A549 (cell line): ENCODE measurements around the gene RAB11FIP5. TPM values are rescaled to one million over a fixed set of nuclear protein-coding genes. Genes with fewer than 3 reads are reported as not detected.

Source experiments
- ATAC-seq, 2 experiments: fragments of 200-7000 bp in 1 of 2; fragments of >200 bp in 1 of 2; cut with Nextera tagmentation in 1 of 2; cut with Tn5 transposase in 1 of 2; 3 replicates each; pipeline versions ENCODE4 v1.8.0 to v1.9.1; 2018 to 2020; ENCODE audit warnings: mild to moderate bottlenecking in 1 of 2, moderate library complexity in 1 of 2
- CTCF ChIA-PET: fragments of 300-600 bp; sonication (Branson Sonifier 250); formaldehyde crosslinking; extraction: SDS; loops from one replicate; lab custom pipeline; 2021; ENCODE audit warnings: antibody characterized with exemption, inconsistent platforms; lab: Yijun Ruan, JAX
- POLR2A ChIA-PET: fragments of 350-600 bp; formaldehyde crosslinking; extraction: SDS; loops from one replicate; lab custom pipeline; 2021; ENCODE audit warnings: antibody characterized with exemption, inconsistent platforms; lab: Yijun Ruan, JAX
- DNase-seq, 2 experiments: peaks; one replicate each; pipeline versions ENCODE4 v3.0.0 to v3.0.0-alpha.2; 2011 to 2016; ENCODE audit warnings: low read depth in 1 of 2, low spot score in 1 of 2
- FAIRE-seq: peaks from 2 replicates; lab custom pipeline; 2011; peaks lifted over from hg19 to GRCh38; lab: Jason Lieb, UNC
- H3K27ac ChIP-seq, 2 experiments: fragments of >200 bp; sonication (Bioruptor Twin); formaldehyde crosslinking; 3 replicates each; pipeline ENCODE4 v1.5.1; 2016 to 2017
- H3K4me1 ChIP-seq: fragments of >200 bp; sonication (Bioruptor Twin); formaldehyde crosslinking; 3 replicates; pipeline ENCODE4 v1.6.1; 2016
- H3K4me2 ChIP-seq: fragments of >200 bp; sonication (Bioruptor Twin); formaldehyde crosslinking; 3 replicates; pipeline ENCODE4 v1.6.1; 2016
- H3K4me3 ChIP-seq: fragments of >200 bp; sonication (Bioruptor Twin); formaldehyde crosslinking; 3 replicates; pipeline ENCODE4 v1.5.1; 2016
- H3K9me3 ChIP-seq: fragments of >200 bp; sonication (Bioruptor Twin); formaldehyde crosslinking; 3 replicates; pipeline ENCODE4 v1.6.1; 2016
- CEBPB ChIP-seq, 2 experiments: fragments of >200 bp in 1 of 2; sonication (Bioruptor Twin) in 1 of 2; formaldehyde crosslinking in 1 of 2; IDR thresholded peaks; 2 replicates each; pipeline ENCODE4 v1.6.1; 2012 to 2016
- CHD2 ChIP-seq: fragments of 150-350 bp; IDR thresholded peaks from 2 replicates; pipeline ENCODE4 v1.6.1; 2014; ENCODE audit warnings: low read length; ENCODE audit not compliant: partially characterized antibody
- EHF ChIP-seq: fragments of 250-450 bp; sonication (Bioruptor Pico); IDR thresholded peaks from 2 replicates; pipeline ENCODE4 v1.5.0; 2020; ENCODE audit warnings: mild to moderate bottlenecking
- EHMT2 ChIP-seq: fragments of 200-600 bp; sonication (generic); IDR thresholded peaks from 2 replicates; pipeline ENCODE4 v1.6.1; 2016; ENCODE audit warnings: antibody characterized with exemption, low read depth, mild to moderate bottlenecking, moderate library complexity
- FOSB ChIP-seq: fragments of 250-450 bp; sonication (Bioruptor Pico); IDR thresholded peaks from 2 replicates; pipeline ENCODE4 v1.5.0; 2020; ENCODE audit warnings: mild to moderate bottlenecking, moderate library complexity
- FOSL2 ChIP-seq, 2 experiments: fragments of 450-650 bp in 1 of 2; fragments of >200 bp in 1 of 2; sonication (Bioruptor Twin) in 1 of 2; formaldehyde crosslinking; IDR thresholded peaks; 2 replicates each; pipeline versions ENCODE4 v1.5.0 to v1.6.1; 2016 to 2020; ENCODE audit warnings: mild to moderate bottlenecking in 1 of 2, moderate library complexity in 1 of 2
- FOXS1 ChIP-seq: fragments of 250-450 bp; sonication (Bioruptor Pico); IDR thresholded peaks from 2 replicates; pipeline ENCODE4 v1.5.0; 2020; ENCODE audit warnings: mild to moderate bottlenecking, moderate library complexity
- GATA3 ChIP-seq: IDR thresholded peaks from 2 replicates; pipeline ENCODE4 v1.6.1; 2012; ENCODE audit warnings: borderline replicate concordance
- HOXA7 ChIP-seq: fragments of 250-450 bp; sonication (Bioruptor Pico); IDR thresholded peaks from 2 replicates; pipeline ENCODE4 v1.5.0; 2020; ENCODE audit warnings: mild to moderate bottlenecking, moderate library complexity
- JUN ChIP-seq, 2 experiments: fragments of >200 bp; sonication (Bioruptor Twin); formaldehyde crosslinking; IDR thresholded peaks; 2 replicates in 1 of 2; 3 replicates in 1 of 2; pipeline ENCODE4 v1.6.1; 2016 to 2017
- KDM1A ChIP-seq: fragments of 200-600 bp; sonication (generic); IDR thresholded peaks from 2 replicates; pipeline ENCODE4 v1.6.1; 2016; ENCODE audit warnings: low read depth, mild to moderate bottlenecking
- PHF8 ChIP-seq: fragments of 200-600 bp; sonication (generic); IDR thresholded peaks from 2 replicates; pipeline ENCODE4 v1.6.1; 2016; ENCODE audit warnings: low read depth, mild to moderate bottlenecking, antibody characterized with exemption, moderate library complexity, borderline replicate concordance
- POLR2AphosphoS2 ChIP-seq: conservative IDR thresholded peaks from 2 replicates; pipeline ENCODE4 v1.6.1; 2012; ENCODE audit warnings: low read length, improper control_type of control experiment, inconsistent platforms
- RARB ChIP-seq: fragments of 250-450 bp; sonication (Bioruptor Pico); IDR thresholded peaks from 2 replicates; pipeline ENCODE4 v1.8.0; 2021; ENCODE audit warnings: mild to moderate bottlenecking, moderate library complexity
- RCOR1 ChIP-seq: fragments of 150-350 bp; IDR thresholded peaks from 2 replicates; pipeline ENCODE4 v1.6.1; 2014; ENCODE audit warnings: antibody characterized with exemption, low read length, low read depth
- TFCP2L1 ChIP-seq: fragments of 250-450 bp; sonication (Bioruptor Pico); IDR thresholded peaks from 2 replicates; pipeline ENCODE4 v1.5.0; 2021; ENCODE audit warnings: mild to moderate bottlenecking
- TP53 ChIP-seq: fragments of 250-450 bp; sonication (Bioruptor Pico); IDR thresholded peaks from 2 replicates; pipeline ENCODE4 v1.5.0; 2021; ENCODE audit warnings: mild to moderate bottlenecking, moderate library complexity
- ZC3H11A ChIP-seq: fragments of 450-650 bp; IDR thresholded peaks from 2 replicates; pipeline ENCODE4 v1.6.1; 2014; ENCODE audit warnings: antibody characterized with exemption, mild to moderate bottlenecking
- ZFP36 ChIP-seq: fragments of 450-650 bp; IDR thresholded peaks from 2 replicates; pipeline ENCODE4 v1.6.1; 2014; ENCODE audit warnings: borderline replicate concordance; ENCODE audit not compliant: partially characterized antibody
- ZSCAN20 ChIP-seq: fragments of 250-450 bp; sonication (Bioruptor Pico); IDR thresholded peaks from 2 replicates; pipeline ENCODE4 v1.8.0; 2022; ENCODE audit warnings: mild to moderate bottlenecking, moderate library complexity
- WGBS: methylation state at CpG from one replicate; pipeline ENCODE4 v1.1.6; 2017; ENCODE audit errors: missing lambda C conversion rate; 5-methylcytosine and 5-hydroxymethylcytosine counted together
- polyA plus RNA-seq, 4 experiments: library from polyadenylated mRNA; depleted of rRNA in 3 of 4; stranded (reverse); fragments of >200 nt; fragmentation: RNase III in 1 of 4; extraction: RNeasy Plus Mini Kit Qiagen cat#74134 plus additional on column Dnase treatment in 1 of 4; gene quantifications; 2 replicates in 3 of 4; 3 replicates in 1 of 4; pipeline ENCODE4 v1.2.3, GENCODE V29; 2011 to 2017
- TF ChIP-seq, protein P1 (sequence below): IDR thresholded peaks from 2 replicates; pipeline ENCODE4 v1.6.1; 2012
- TF ChIP-seq, protein P2 (sequence below): fragments of 450-650 bp; IDR thresholded peaks from 2 replicates; pipeline ENCODE4 v1.6.1; 2014; ENCODE audit warnings: antibody characterized with exemption

The RAB11FIP5 gene
- polyA plus RNA-seq, 2 of the 4 experiments (the other 2 are of a cell fraction): 21.6 to 21.8 TPM

DNA sequence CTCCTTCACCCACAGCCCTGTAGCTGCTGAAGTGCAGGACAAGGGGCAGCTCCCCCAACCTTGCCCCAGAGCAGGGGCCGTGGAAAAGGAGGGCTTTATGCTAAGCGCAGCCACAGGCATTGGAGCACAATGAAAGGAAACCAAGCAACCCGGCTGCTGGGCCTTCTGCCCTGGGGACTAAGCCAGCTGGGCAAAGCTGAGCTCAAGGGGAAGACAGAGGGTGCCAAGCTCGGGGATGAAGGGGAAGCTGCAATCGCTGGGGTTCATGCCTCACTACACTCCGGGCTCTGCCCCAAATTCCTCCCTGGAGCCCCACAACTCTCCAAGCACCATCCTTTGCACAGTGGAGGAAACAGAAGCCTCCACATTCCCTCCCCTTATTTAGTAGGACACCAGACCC lies 53.6 kb downstream of the RAB11FIP5 start:
- 97% methylated on average over 6 of the region's 6 CpGs for WGBS
- FAIRE-seq: no peak

DNA sequence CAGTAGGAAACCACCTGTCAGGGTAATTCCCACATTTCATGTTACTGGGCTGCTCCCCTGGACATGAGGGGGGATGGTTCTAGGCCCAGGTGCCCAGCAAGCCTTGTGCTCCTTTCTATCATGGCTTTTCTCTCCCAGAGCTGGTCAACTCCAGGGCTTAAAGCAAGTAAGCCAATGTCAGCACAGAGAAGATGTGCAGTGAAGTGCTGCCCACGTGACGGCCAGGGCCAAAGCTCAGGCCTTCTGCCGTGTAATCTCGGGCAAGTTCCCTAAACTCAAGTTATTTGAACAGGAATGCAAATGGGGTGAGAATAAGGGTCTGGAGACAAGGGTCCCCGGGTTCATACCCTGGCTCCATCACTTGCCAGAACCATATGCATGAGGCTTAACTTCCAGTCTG lies 57.8 kb downstream of the RAB11FIP5 start:
- CTCF ChIA-PET: interaction anchor here (1.5 to 1.7 kb wide), 2 partner anchors 13 to 31 kb away, joined by 4 to 6 read pairs; no protein-coding TSS in a partner anchor
- WGBS: 94% methylated on average over 5 of the region's 5 CpGs
- ATAC-seq (no peak), DNase-seq (no peak), FAIRE-seq (no peak)
- Histone ChIP-seq H3K27ac (no peak overlapping the region), H3K9me3 (peaks cover 17% of the 10 kb centered on the region), H3K4me1 (0 out of 3 replicates have a peak, but pooled peaks cover 4% of the 10 kb centered on the region), H3K4me3 (no peak overlapping the region), H3K4me2 (no peak overlapping the region)
- POLR2A ChIA-PET: no interaction called here
- no peak for TF ChIP-seq TP53 (CRISPR knock-in tag)
- TF ChIP-seq ZC3H11A: no peak
- no peak for TF ChIP-seq ZFP36
- TF ChIP-seq ZSCAN20 (CRISPR knock-in tag): no peak
- no peak for TF ChIP-seq POLR2AphosphoS2
- TF ChIP-seq CEBPB (IDR thresholded peaks at IDR 0.05): no peak

More for the DNA sequence above, 53.6 kb downstream of the RAB11FIP5 start:
- Histone ChIP-seq H3K27ac (no peak overlapping the region), H3K9me3 (peaks cover 17% of the 10 kb centered on the region), H3K4me3 (no peak overlapping the region), H3K4me1 (peaks cover 18% of the 10 kb centered on the region), H3K4me2 (no peak overlapping the region)
- ATAC-seq: no peak
- ChIA-PET POLR2A (no interaction called here), CTCF (interaction anchor here (0.7 to 2.7 kb wide), 7 partner anchors 10 to 231 kb away, joined by 3 to 11 read pairs (median 3); partner anchors contain the start of gene SFXN5)
- TF ChIP-seq RARB (CRISPR knock-in tag): no peak
- TF ChIP-seq TFCP2L1 (CRISPR knock-in tag): no peak
- TF ChIP-seq CHD2: no peak
- TF ChIP-seq, protein P1, sequence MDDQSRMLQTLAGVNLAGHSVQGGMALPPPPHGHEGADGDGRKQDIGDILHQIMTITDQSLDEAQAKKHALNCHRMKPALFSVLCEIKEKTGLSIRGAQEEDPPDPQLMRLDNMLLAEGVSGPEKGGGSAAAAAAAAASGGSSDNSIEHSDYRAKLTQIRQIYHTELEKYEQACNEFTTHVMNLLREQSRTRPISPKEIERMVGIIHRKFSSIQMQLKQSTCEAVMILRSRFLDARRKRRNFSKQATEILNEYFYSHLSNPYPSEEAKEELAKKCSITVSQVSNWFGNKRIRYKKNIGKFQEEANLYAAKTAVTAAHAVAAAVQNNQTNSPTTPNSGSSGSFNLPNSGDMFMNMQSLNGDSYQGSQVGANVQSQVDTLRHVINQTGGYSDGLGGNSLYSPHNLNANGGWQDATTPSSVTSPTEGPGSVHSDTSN: no peak
- TF ChIP-seq GATA3: no peak
- no peak for TF ChIP-seq FOXS1
- no peak for TF ChIP-seq EHF (CRISPR knock-in tag)
- no peak for TF ChIP-seq FOSB (CRISPR knock-in tag)
- TF ChIP-seq, protein P2, sequence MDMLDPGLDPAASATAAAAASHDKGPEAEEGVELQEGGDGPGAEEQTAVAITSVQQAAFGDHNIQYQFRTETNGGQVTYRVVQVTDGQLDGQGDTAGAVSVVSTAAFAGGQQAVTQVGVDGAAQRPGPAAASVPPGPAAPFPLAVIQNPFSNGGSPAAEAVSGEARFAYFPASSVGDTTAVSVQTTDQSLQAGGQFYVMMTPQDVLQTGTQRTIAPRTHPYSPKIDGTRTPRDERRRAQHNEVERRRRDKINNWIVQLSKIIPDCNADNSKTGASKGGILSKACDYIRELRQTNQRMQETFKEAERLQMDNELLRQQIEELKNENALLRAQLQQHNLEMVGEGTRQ: no peak
- TF ChIP-seq FOSL2 (IDR thresholded peaks at IDR 0.05): no peak
- TF ChIP-seq FOSL2 (CRISPR knock-in tag; IDR thresholded peaks at IDR 0.05): no peak
- TF ChIP-seq RCOR1: no peak
- TF ChIP-seq HOXA7: no peak
- TF ChIP-seq JUN (IDR thresholded peaks at IDR 0.05): no peak
- TF ChIP-seq PHF8: no peak
- TF ChIP-seq KDM1A: no peak
- TF ChIP-seq POLR2AphosphoS2: no peak
- no peak for TF ChIP-seq EHMT2
- DNase-seq: no peak

- ATAC-seq (no peak), FAIRE-seq (no peak), DNase-seq (no peak)
- POLR2A ChIA-PET: no interaction called here
- no peak overlapping the region for H3K4me2 ChIP-seq
- no peak for TF ChIP-seq CHD2
- TF ChIP-seq, protein P1: no peak
- no peak for TF ChIP-seq FOSB (CRISPR knock-in tag)
- 81% methylated on average over 6 of the region's 6 CpGs for WGBS
- no peak overlapping the region for H3K4me3 ChIP-seq
- peaks cover 17% of the 10 kb centered on the region for H3K9me3 ChIP-seq
- no peak overlapping the region for H3K27ac ChIP-seq
- H3K4me1 ChIP-seq: 0 out of 3 replicates have a peak, but pooled peaks cover 5% of the 10 kb centered on the region
- CTCF ChIA-PET: interaction anchor here (0.5 to 1.5 kb wide), 5 partner anchors 10 to 158 kb away, joined by 3 to 4 read pairs (median 3); no protein-coding TSS in a partner anchor
Observed at GRCh38 chr2:73053316-73054114, 59.2 kb downstream of the RAB11FIP5 start.
